ENCODE measurements around the gene CDH22. TPM values are rescaled to one million over a fixed set of nuclear protein-coding genes. Genes with fewer than 3 reads are reported as not detected.

CDH22 gene
- polyA plus RNA-seq, 1 donor from 2014 or later = 2.1 TPM

GRCh38 chr20:46350201-46350985 is 42.1 kb upstream of the CDH22 start:
- no peak overlapping the region for H3K4me3 ChIP-seq (ENCODE audit: low read length)
- no peak overlapping the region for H3K9ac ChIP-seq (ENCODE audit: low read length)
- H2AFZ ChIP-seq (ENCODE audit: low read depth, low read length) = no peak overlapping the region
- peaks cover 5% of the 10 kb centered on the region for H3F3A ChIP-seq (ENCODE audit: insufficient read depth, low read length, poor library complexity, severe bottlenecking)
- no peaks in the 10 kb centered on the region for H3K79me2 ChIP-seq (replicated peaks; ENCODE audit: insufficient read depth, low read length)
- H3K27ac ChIP-seq (ENCODE audit: low read length) = no peak overlapping the region
- H3K9me3 ChIP-seq (ENCODE audit: low read length) = no peaks in the 10 kb centered on the region
- H3K4me2 ChIP-seq (ENCODE audit: low read length) = no peak overlapping the region
- TF ChIP-seq CTCF (IDR thresholded peaks at IDR 0.05; ENCODE audit: poor library complexity, severe bottlenecking) (no peak), EZH2 (IDR thresholded peaks at IDR 0.05; ENCODE audit: borderline replicate concordance, insufficient read depth, low read length, poor library complexity, severe bottlenecking) (no peak), POLR2AphosphoS5 (IDR thresholded peaks at IDR 0.05) (no peak), RAD21 (conservative IDR thresholded peaks at IDR 0.05) (no peak), EP300 (conservative IDR thresholded peaks at IDR 0.05; ENCODE audit: poor library complexity, severe bottlenecking) (no peak), TAF1 (IDR thresholded peaks at IDR 0.05; ENCODE audit: low read depth) (no peak), MXI1 (conservative IDR thresholded peaks at IDR 0.05; ENCODE audit: poor library complexity, severe bottlenecking) (no peak), SMC3 (conservative IDR thresholded peaks at IDR 0.05; ENCODE audit: poor library complexity) (no peak), REST (IDR thresholded peaks at IDR 0.05; ENCODE audit: borderline replicate concordance) (no peak)
- no peaks in the 10 kb centered on the region for H4K20me1 ChIP-seq (ENCODE audit: insufficient read depth)
- H3K9me2 ChIP-seq (ENCODE audit: insufficient read depth, low read length) = no peaks in the 10 kb centered on the region
- no peaks in the 10 kb centered on the region for H3K36me3 ChIP-seq (ENCODE audit: insufficient read depth, low read length)
- H3K27me3 ChIP-seq (ENCODE audit: insufficient read depth, low read depth, low read length) = no peaks in the 10 kb centered on the region

GRCh38 chr20:46349742-46350056 is 41.4 kb upstream of the CDH22 start:
- Histone ChIP-seq H4K20me1 (ENCODE audit: insufficient read depth) (no peaks in the 10 kb centered on the region), H3K79me2 (replicated peaks; ENCODE audit: insufficient read depth, low read length) (no peaks in the 10 kb centered on the region), H3K9me3 (ENCODE audit: low read length) (no peaks in the 10 kb centered on the region), H3K9me2 (ENCODE audit: insufficient read depth, low read length) (no peaks in the 10 kb centered on the region), H3K9ac (ENCODE audit: low read length) (no peak overlapping the region), H3K36me3 (ENCODE audit: insufficient read depth, low read length) (no peaks in the 10 kb centered on the region), H3F3A (ENCODE audit: insufficient read depth, low read length, poor library complexity, severe bottlenecking) (peaks cover 5% of the 10 kb centered on the region), H3K4me2 (ENCODE audit: low read length) (no peak overlapping the region), H3K27ac (ENCODE audit: low read length) (no peak overlapping the region), H3K27me3 (ENCODE audit: insufficient read depth, low read depth, low read length) (no peaks in the 10 kb centered on the region), H3K4me3 (ENCODE audit: low read length) (no peak overlapping the region), H2AFZ (ENCODE audit: low read depth, low read length) (no peak overlapping the region)
- TF ChIP-seq MXI1 (conservative IDR thresholded peaks at IDR 0.05; ENCODE audit: poor library complexity, severe bottlenecking) (no peak), EZH2 (IDR thresholded peaks at IDR 0.05; ENCODE audit: borderline replicate concordance, insufficient read depth, low read length, poor library complexity, severe bottlenecking) (no peak), EP300 (conservative IDR thresholded peaks at IDR 0.05; ENCODE audit: poor library complexity, severe bottlenecking) (no peak), CTCF (IDR thresholded peaks at IDR 0.05; ENCODE audit: poor library complexity, severe bottlenecking) (no peak), TAF1 (IDR thresholded peaks at IDR 0.05; ENCODE audit: low read depth) (no peak), POLR2AphosphoS5 (IDR thresholded peaks at IDR 0.05) (no peak), REST (IDR thresholded peaks at IDR 0.05; ENCODE audit: borderline replicate concordance) (no peak), RAD21 (conservative IDR thresholded peaks at IDR 0.05) (no peak), SMC3 (conservative IDR thresholded peaks at IDR 0.05; ENCODE audit: poor library complexity) (no peak)

All from neural cell (in vitro differentiated cells).